HT-29 (cell line): ENCODE data around the gene GAR1. TPM values are rescaled to one million over a fixed set of nuclear protein-coding genes. Genes with fewer than 3 reads are reported as not detected.
"Not testable (repeated sequence)": the region's sequence is repeated elsewhere in the genome, so short reads cannot be mapped to it uniquely, and the experiment has no call there.

Source experiments
- DNase-seq: peaks from one replicate; pipeline ENCODE4 v3.0.0-alpha.2; 2015; ENCODE audit warnings: low spot score
- total RNA-seq: library from RNA; depleted of rRNA; stranded (reverse); fragments of >200 nt; shearing (Covaris generic); gene quantifications from 2 replicates; pipeline ENCODE4 v1.2.3, GENCODE V29; 2014; rRNA removed

GAR1 gene
- 8.5 and 9.8 TPM in 2 replicates for total RNA-seq

DNA sequence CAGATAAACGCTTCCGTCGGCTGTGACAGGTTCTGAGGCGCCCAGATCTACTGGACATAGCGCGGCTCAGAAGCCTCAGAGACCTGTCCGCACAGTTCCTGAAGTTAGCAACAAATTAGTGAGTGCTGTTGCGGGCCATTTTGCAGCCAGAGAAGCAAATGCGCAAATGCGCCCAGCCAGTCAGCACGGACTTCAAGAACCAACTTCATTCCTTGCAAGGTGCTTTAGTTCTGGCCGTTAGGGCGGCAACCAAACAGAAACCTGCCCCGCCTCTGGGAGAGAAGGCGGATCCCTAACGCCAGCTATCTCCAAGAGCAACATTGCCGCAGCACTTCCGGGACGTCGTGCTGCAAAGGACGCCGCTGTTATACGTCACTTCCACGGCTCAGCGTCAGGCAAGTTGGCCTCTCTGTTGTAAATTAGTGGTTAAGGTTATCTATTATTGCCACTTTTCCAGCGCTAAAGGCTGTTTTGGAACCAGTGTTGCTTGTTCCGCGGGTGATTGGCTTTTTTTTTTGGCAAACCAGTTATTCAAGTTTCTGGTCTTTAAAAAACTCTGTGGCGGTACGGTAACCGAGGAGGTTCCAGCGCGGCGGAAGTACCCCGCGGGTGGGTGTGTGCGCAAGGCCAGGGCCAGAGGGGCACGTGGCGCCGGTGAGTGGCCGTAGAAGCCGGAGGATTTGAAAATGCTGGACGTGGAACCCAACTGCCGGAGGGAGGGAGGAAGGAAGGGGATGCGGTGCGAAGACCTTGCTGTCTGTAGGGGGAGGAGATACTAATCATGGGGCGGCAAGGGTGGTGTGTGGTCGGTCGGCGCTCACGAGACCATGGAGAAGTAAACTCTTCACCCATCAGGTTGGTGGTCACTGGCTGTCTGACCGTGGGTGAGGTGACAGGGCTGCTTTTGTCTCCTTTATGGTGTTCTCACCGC is at the start of gene GAR1:
Gene GAR1 (plus strand): TSS at position 612 of the 931 bp plus-strand sequence. CDS start 403 bp downstream, outside the sequence.
- peak; percentile 95 for DNase-seq

DNA sequence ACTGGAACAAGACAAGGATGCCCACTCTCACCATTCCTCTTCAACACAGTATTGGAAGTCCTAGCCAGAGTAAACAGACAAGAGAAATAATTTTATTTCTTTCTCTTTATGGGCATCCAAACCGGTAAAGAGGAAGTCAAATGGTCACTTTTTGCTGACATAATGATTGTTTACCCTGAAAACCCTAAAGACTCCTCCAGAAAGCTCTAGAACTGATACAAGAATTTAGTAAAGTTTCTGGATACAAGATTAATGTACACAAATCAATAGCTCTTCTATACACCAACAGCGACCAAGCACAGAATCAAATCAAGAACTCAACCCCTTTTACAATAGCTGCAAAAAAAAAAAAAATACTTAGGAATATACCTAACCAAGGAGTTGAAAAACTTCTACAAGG is 33.5 kb upstream of the GAR1 start:
- DNase-seq: not testable (repeated sequence)

DNA sequence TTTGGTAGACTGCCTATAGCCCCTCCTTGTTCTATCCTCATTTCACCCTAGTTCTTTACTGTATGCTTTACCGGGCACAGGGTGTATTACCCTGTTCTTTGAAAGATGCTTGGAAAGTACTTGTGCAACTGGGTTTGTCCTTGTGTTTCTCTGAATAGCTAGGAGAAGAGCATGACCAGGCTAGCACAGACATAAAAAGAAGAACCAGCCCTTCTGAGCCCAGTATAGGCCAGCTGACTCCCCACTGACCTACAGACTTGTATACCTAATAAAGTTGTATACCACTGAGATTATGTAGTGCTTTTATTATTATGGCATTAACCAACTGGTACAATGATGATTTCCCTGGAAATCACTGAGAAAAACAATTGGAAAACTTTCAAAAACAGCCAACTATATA is 28.7 kb upstream of the GAR1 start:
- no peak for DNase-seq

DNA sequence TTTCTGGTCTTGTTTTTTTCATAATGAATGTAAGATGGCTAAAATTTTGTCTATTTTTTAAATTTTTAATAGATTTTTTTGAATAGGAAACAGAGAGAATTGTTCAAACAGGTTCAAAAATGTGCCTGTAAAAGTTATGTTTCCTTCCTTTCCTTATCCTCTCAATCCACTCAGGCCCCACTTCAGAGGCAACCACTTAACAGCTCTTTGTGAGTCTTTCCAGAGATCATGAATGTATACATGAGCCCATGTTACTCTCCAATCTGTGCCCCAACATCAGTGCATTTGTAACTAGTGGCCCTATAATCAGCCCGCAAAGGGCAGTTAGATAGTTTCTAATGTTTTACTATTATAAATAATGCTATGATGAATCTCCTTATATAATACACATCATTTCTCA is 27.8 kb upstream of the GAR1 start:
- DNase-seq: no peak

DNA sequence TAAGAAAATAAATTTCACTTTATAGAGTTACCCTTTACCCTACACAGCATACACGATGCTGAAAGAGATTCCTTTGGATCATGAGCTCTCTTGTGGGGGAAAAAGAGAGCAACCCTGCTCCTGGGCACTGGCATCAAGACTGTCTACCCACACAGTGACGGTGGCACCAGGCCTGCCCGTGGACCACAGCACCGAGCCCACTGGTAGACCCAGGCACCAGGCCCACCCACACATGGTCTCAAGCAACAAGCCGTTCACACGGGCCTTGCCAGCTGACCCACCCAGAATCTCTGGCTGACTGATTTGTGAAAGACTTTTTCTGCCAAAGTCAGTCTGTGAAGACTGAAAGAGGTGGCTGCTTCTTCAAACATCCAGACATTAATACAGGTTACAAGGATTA is 20.5 kb upstream of the GAR1 start:
- no peak for DNase-seq

DNA sequence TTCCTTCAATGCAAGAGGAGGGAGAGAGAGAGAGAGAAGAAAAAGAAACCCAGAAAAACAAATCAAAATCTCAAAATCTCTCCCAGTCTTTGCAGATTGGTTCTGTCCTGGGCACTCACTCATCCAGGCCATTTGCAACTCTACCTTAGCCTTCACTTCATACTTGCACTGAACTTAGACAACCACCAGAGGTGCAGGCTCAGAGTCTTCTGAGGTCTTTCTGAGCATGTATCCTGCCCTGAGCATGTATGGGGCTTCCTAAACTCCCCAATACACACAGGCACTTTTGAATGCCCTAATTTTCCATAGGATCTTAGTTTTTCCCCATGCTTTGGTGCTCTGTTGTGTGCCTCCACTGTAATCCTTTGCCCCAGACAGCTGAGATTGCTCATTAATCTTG is 16.7 kb upstream of the GAR1 start:
- no peak for DNase-seq

DNA sequence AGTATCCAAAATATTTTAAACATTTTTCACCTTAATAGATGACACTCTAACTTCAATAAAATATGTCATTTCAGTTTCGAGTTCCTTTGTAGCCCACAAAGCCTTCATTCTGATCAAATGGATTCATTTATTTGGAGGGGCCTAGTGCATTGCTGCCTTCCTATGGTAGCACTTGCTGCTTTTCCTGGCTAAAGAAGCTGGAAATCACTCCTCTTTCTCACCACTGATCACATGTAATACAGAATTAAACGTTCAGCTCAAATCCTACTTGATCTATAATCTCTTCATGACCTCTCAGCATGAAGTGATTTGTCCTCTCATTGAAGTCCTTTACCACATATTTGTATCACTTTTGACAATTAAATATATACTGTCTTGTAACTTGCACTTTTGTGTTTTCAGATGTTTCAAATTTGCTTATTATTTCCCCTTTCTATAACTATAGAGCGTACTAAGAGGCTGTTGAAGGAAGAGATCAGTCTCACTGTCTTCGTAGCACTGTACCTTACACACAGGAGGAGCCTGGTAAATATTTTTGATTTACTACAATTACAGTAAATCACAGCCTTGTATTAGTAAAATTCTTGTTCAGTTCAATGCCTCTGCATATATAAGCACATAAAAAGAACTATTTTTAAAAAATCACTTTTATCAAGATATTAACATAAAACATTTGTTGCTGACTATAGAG is 14.3 kb upstream of the GAR1 start:
- DNase-seq: no peak

DNA sequence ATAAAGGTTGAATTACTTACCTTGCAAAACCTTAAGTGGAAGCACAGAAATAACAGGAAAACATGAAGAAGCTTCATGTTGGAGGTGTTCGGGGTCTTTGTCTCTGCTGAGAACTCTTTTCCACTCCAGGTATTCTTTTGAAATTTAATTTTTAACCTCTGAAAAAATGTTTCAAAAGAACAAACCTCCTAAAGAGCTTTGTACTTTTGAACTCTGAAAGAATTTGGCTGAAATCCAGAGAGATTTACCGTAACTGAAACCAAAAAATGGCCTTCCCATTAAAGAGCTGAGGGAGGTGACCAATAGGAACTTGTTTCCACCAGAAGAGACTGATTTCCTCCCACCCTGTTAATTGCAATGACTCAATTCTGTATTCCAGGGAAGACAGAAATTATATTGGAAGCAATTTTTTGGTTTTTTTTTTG is 13.7 kb upstream of the GAR1 start, which contains the start of gene CFI:
Gene CFI (minus strand): TSS at position 105 of the 425 bp plus-strand sequence. CDS start 28 bp downstream, at position 77.
- DNase-seq: peak; percentile 18

DNA sequence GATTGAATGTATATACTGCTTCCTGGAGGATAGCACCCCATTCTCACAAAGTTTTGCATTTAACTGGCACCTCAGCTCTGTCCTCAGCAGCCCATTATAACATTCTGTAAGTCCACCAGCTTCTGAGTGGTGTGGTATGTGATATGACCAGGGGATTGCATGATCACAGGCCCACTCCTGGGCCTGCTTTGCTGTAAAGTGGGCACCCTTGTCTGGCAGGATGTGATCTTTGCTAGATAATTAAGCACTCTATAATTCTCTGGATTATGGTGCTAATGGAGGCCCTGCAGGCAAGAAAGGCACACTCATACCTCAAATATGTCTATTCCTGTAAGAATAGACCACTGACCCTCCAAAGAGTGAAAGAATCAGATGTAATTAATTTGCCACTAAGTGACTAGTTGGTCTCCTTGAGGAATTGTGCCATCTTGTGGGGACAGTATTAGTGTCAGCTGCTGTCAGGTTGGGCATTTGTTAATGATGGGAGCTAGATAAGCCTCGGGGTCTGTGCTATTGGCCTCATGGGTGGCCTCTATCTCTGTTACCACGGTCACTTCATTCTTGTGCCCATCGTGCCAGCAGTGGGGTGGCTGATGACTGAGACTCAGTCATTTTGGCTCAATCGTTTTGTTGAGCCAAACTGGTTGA is 11.5 kb upstream of the GAR1 start:
- DNase-seq: peak; percentile 65

DNA sequence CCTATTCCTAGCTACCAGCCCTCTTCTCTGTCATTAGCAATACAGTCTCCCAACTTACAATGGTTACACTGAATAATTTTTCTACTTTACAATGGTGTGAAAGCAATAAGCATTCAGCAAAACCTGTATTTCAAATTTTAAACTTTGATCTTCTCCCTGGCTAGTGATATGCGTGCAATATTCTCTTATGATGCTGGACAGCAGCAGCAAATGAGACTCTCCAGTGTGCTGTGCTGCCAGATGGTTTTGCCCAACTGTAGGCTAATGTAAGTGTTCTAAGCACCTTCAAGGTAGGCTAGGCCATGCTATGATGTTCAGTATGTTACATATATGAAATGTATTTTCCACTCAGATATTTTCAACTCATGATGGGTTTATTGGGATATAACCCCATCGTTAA is 5.9 kb upstream of the GAR1 start:
- no peak for DNase-seq

DNA sequence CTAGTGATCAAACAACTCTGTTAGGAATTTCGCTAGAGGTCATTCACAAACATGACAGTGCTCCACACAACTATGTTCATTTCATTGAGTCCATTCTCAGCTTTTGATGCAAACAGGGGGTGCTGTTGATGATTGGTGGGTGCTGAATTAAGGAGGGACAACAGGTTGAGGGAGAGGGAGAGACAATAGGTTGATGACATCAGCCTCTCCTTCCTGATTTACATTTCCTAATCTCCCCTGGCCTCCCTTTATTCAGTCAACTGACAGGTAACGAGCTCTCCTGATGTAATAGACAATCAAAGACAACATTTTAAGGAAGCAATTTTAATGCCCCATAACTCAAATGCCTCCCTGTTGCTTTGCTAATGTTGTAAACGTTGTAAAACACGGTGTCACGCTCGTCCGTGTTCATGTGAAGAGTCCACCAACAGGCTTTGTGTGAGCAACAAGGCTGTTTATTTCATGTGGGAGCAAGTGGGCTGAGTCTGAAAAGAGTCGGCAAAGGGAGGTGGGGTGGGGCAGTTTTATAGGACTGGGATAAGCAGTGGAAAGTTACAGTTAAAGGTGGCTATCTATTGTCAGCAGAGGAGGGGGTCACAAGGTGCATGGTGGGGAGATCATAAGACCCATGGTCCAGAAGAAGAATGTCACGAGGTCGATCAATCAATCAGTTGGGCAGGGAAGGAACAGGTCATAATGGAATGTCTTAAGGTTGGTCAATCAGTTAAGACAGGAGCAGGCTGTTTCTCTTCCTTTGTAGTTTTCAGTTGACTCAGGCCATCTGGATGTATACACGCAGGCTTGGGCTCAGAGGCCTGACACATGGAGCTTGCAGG is 4.8 kb upstream of the GAR1 start:
- peak; percentile 25 for DNase-seq

DNA sequence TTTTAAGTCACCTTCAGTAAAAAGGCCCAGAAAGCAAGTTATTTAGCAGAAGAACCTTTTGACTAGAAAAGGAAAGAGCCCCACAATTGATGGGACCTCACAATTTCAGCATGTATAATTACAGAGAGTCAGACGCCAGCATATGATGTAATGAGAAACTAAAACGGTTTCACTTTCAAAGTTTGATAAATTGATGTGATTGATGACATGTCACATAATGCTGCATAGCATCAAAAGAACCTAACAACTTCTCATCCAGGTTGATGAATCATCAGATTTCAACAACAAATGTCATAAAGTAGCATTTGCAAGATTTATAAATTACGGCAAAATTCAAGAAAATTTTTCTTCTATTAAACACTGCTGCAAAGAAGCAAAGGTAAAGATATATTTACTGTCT is 3.9 kb upstream of the GAR1 start:
- DNase-seq: no peak

DNA sequence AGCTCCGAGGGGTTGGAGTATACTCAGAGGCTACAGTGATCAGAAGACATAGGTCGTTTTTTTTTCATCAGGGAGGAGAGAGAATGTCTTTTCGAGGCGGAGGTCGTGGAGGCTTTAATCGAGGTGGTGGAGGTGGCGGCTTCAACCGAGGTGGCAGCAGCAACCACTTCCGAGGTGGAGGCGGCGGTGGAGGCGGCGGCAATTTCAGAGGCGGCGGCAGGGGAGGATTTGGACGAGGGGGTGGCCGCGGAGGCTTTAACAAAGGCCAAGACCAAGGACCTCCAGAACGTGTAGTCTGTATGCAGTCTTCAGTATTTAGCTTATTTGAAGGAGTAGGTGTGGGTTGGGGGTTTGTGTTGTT is 500 bp downstream of the GAR1 start:
- peak; percentile 19 for DNase-seq

DNA sequence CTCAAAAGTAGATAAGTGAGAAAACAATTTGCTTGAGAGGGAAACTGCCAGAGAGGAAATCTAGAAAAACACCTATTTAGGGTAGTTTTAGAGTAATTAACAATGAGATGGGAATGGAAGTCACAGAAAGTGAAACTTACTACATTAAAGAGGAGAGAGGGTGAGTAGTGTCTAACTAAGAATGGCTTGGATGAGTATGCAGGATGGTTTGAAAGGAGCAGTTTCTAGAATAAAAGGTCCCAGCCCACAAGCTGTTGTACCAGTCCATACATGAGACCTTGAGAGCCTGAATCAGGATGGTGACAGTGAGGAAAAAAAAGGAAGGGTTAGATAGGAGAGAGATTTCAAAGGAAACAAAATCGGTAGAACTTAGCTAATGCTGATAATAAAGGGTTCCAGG is 1.3 kb downstream of the GAR1 start:
- DNase-seq: no peak

DNA sequence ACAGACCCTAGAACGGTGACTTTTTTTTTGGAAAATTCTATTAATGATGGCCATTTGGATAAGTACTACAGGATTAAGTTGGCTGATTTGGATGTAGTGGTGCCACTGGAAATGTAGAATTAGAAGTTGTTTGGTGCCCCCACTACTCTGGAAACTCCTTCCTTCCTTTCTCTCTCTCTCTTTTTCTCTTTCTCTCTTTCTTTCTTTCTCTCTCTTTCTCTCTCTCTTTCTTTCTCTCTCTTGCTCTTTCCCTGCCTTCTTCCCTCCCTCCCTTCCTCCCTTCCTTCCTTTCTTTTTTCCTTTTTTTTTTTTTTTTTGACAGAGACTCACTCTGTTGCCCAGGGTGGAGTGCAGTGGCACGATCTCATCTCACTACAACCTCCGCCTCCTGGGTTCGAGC is 2.7 kb downstream of the GAR1 start:
- DNase-seq: no peak

DNA sequence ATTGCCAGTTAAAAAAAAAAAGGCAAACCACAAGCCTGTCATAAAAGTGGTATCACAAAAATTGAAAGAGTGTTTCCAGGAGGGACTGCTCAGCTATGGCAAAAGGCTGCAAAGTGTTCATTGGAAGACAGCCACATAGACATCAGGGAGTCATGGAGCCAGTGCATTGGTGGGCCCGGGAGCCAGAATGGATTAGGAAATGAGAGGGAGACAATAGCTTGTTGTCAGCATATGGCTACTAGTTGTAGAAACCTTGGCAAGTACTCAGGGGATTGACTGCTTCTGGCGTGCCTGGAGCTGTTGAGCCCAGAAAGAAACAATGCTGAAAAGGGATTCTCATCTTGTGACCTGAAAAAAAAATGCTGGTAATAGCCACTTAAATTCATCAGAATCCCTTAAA is 5.0 kb downstream of the GAR1 start:
- no peak for DNase-seq

DNA sequence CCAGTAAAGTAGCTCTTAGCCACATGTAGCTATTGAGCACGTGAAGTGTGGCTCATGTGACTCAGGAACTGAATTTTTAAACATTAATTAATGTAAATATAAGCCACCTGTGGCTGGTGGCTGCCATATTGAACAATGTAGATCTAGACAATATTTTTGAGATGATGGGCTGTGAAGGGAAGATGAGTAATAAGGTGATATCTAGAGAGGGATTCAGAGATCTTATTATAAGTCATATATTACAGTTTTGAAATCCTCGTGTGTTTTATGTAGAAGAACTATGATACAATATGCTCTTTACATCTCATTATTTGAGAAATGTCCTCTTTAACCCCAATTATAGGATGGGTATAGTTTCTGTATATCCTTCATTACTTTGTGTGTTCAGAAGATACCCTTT is 5.6 kb downstream of the GAR1 start:
- DNase-seq: no peak

DNA sequence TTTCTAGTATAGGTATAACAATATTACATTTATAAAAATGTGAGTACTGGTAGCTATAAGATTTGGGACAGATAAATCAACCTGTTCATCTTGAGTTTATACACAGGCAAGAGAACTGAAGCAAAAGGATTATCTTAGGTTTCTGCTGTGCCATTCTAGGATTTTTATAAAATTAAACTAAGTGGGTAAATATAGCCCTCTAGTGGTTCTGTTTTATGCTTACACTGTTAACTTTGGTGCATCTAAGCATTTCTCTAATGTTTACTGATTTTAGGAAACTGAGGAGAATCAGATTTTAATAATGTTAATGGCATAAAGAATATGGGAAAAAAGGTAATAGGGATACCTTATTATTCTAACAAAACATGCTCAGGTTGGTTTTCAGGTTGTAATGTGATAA is 11.2 kb downstream of the GAR1 start:
- peak; percentile 33 for DNase-seq

DNA sequence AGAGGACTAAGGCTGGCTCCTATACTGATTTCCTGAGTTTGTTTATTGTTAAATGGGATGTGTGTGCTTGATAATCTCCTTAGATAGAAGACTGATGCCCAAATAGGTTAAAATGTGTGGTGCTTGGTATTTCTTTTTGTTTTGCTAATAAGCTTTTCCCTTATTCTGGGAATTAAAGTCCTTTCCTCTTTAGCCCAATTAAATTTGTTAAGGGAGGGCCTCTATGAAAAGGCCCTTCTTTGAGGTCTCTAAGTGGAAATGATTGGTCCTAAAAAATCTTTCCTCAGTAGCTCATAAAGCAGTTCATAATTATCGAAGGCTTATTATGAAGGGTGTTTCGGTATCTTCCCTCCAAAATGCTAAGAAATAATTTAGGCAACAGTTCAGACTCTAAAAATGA is 12.1 kb downstream of the GAR1 start, which contains the start of gene RRH:
Gene RRH (plus strand): TSS at position 301 of the 400 bp plus-strand sequence. CDS start 56 bp downstream, at position 357.
- no peak for DNase-seq

DNA sequence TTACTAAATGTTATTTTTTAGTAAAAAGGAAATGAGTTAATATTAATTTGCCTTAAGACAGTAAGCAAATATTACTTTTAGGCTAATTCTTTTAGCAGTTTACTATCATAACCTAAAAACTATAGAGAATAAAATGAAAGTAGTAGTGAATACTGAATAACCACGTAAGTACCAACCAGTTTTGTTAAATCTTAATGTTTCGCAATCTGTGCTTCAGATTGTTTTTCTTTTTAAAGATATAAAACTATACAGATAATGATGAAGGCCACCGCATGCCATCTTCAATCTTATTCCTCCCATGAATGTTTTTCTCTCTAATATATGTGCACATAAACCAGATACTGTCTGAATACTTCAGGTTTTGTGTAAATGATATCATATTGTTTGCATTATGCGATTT is 18.2 kb downstream of the GAR1 start:
- no peak for DNase-seq

DNA sequence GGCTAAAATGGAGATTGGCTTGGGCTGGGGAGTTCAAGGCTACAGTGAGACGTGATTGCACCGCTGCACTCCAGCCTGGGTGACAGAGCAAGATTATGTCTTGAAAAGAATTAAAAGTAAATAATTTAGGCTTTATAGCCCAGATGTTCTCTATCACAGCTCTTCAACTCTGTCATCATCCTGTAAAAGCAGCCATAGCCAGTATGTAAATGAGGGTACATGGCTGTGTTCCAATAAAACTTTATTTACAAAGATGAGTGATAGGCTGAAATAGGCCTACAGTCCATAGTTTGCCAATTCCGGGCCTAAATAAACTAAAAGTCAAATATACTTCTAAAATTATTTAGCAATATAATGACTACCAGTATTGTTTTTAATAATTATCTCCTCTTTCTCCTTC is 21.4 kb downstream of the GAR1 start:
- no peak for DNase-seq
